HEK293T (cell line): ENCODE measurements around the gene TAAR6.

ENCODE experiments used
- CTCF ChIA-PET: fragments of 350-600 bp; formaldehyde crosslinking; extraction: SDS; loops from one replicate; lab custom pipeline; 2021; ENCODE audit warnings: antibody characterized with exemption, inconsistent platforms; lab: Yijun Ruan, JAX
- POLR2A ChIA-PET: fragments of 350-600 bp; formaldehyde crosslinking; extraction: SDS; loops from one replicate; lab custom pipeline; 2020; ENCODE audit warnings: antibody characterized with exemption, inconsistent platforms; lab: Yijun Ruan, JAX
- DNase-seq: peaks from one replicate; pipeline ENCODE4 v3.0.0; 2012; ENCODE audit warnings: mixed read lengths; ENCODE audit errors: extremely low spot score
- ARNT ChIP-seq: fragments of 450-650 bp; IDR thresholded peaks from 2 replicates; pipeline ENCODE4 v1.6.1; 2017; ENCODE audit warnings: mild to moderate bottlenecking
- BHLHE40 ChIP-seq: fragments of 450-650 bp; IDR thresholded peaks from 2 replicates; pipeline ENCODE4 v1.6.1; 2016; ENCODE audit warnings: mild to moderate bottlenecking, moderate library complexity, borderline replicate concordance
- CTBP1 ChIP-seq: fragments of 450-650 bp; IDR thresholded peaks from 2 replicates; pipeline ENCODE4 v1.6.1; 2016; ENCODE audit warnings: borderline replicate concordance
- ELF4 ChIP-seq: fragments of 450-650 bp; IDR thresholded peaks from 2 replicates; pipeline ENCODE4 v1.6.1; 2017; ENCODE audit warnings: antibody characterized with exemption
- FOXA1 ChIP-seq: fragments of 450-650 bp; IDR thresholded peaks from 2 replicates; pipeline ENCODE4 v1.6.1; 2016; ENCODE audit warnings: mild to moderate bottlenecking
- FOXK2 ChIP-seq: fragments of 450-650 bp; IDR thresholded peaks from 2 replicates; pipeline ENCODE4 v1.6.1; 2016; ENCODE audit warnings: mild to moderate bottlenecking
- FOXM1 ChIP-seq: fragments of 450-650 bp; IDR thresholded peaks from 2 replicates; pipeline ENCODE4 v1.6.1; 2017; ENCODE audit warnings: mild to moderate bottlenecking, borderline replicate concordance
- HDGF ChIP-seq: fragments of 450-650 bp; IDR thresholded peaks from 2 replicates; pipeline ENCODE4 v1.6.1; 2017; ENCODE audit warnings: antibody characterized with exemption, borderline replicate concordance
- L3MBTL2 ChIP-seq: fragments of 450-650 bp; conservative IDR thresholded peaks from 2 replicates; pipeline ENCODE4 v1.6.1; 2016; ENCODE audit warnings: mild to moderate bottlenecking
- LEF1 ChIP-seq: fragments of 450-650 bp; IDR thresholded peaks from 2 replicates; pipeline ENCODE4 v1.6.1; 2017; ENCODE audit warnings: mild to moderate bottlenecking, borderline replicate concordance
- NFRKB ChIP-seq: fragments of 450-650 bp; IDR thresholded peaks from 2 replicates; pipeline ENCODE4 v1.6.1; 2016; ENCODE audit warnings: mild to moderate bottlenecking, moderate library complexity
- PKNOX1 ChIP-seq: fragments of 450-650 bp; IDR thresholded peaks from 2 replicates; pipeline ENCODE4 v1.6.1; 2016
- SP1 ChIP-seq: fragments of 450-650 bp; IDR thresholded peaks from 2 replicates; pipeline ENCODE4 v1.6.1; 2017
- SUZ12 ChIP-seq: fragments of 450-650 bp; IDR thresholded peaks from 2 replicates; pipeline ENCODE4 v1.6.1; 2016; ENCODE audit warnings: mild to moderate bottlenecking
- TARDBP ChIP-seq: fragments of 450-650 bp; IDR thresholded peaks from 2 replicates; pipeline ENCODE4 v1.6.1; 2016
- ZNF384 ChIP-seq: fragments of 450-650 bp; IDR thresholded peaks from 2 replicates; pipeline ENCODE4 v1.6.1; 2016

Gene TAAR6, protein sequence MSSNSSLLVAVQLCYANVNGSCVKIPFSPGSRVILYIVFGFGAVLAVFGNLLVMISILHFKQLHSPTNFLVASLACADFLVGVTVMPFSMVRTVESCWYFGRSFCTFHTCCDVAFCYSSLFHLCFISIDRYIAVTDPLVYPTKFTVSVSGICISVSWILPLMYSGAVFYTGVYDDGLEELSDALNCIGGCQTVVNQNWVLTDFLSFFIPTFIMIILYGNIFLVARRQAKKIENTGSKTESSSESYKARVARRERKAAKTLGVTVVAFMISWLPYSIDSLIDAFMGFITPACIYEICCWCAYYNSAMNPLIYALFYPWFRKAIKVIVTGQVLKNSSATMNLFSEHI

DNA sequence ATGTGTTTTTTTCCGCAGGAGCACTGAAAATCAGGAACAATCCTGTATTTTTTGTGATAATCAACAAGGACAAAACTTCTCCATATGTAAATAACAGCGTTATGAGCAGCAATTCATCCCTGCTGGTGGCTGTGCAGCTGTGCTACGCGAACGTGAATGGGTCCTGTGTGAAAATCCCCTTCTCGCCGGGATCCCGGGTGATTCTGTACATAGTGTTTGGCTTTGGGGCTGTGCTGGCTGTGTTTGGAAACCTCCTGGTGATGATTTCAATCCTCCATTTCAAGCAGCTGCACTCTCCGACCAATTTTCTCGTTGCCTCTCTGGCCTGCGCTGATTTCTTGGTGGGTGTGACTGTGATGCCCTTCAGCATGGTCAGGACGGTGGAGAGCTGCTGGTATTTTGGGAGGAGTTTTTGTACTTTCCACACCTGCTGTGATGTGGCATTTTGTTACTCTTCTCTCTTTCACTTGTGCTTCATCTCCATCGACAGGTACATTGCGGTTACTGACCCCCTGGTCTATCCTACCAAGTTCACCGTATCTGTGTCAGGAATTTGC is at the start of gene TAAR6:
TAAR6 (plus strand) TSS at position 102 of the 557 bp plus-strand sequence; CDS start at position 102, 0 bp downstream.
- TF ChIP-seq PKNOX1: no peak
- TF ChIP-seq ZNF384: no peak
- TF ChIP-seq NFRKB: no peak
- TF ChIP-seq FOXK2: no peak
- TF ChIP-seq TARDBP: no peak
- no peak for TF ChIP-seq HDGF
- no peak for TF ChIP-seq FOXM1
- no peak for TF ChIP-seq BHLHE40
- no peak for TF ChIP-seq ELF4
- TF ChIP-seq L3MBTL2: no peak
- no peak for TF ChIP-seq FOXA1
- TF ChIP-seq CTBP1: no peak
- no peak for TF ChIP-seq SP1
- ChIA-PET POLR2A (no interaction called here), CTCF (no interaction called here)
- no peak for DNase-seq

DNA sequence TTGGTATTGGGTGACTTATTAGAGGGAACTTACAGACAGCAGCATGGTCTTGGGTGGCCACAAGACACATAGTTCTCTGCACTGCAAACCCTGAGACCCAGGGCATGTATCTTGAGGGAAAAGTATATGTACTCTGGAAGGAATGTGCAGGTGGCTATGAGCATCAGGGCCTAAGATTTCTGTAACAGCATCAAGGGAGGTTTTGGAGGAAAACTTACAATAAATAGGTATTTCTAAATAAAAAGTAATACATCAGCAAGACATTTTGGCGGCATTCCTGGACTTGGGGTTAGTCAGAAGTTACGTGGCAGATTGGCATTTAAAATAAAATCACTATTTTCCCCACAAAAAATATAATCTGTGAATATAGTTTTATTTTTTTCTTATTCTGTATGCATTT is 49.2 kb upstream of the TAAR6 start:
- ChIA-PET CTCF (no interaction called here), POLR2A (no interaction called here)
- TF ChIP-seq ARNT: no peak
- TF ChIP-seq ZNF384: no peak
- TF ChIP-seq PKNOX1: no peak
- TF ChIP-seq FOXK2: no peak
- TF ChIP-seq FOXA1: no peak
- TF ChIP-seq NFRKB: no peak
- TF ChIP-seq BHLHE40: no peak
- no peak for TF ChIP-seq SP1
- TF ChIP-seq FOXM1: no peak
- TF ChIP-seq CTBP1: no peak
- TF ChIP-seq LEF1: no peak
- TF ChIP-seq TARDBP: no peak
- TF ChIP-seq HDGF: no peak
- DNase-seq: no peak

GRCh38 chr6:132524646-132525045 is 45.5 kb upstream of the TAAR6 start:
- ChIA-PET CTCF (no interaction called here), POLR2A (interaction anchor here (1.7 kb wide), 1 partner anchor 12 kb away, joined by 11 read pairs; the partner anchor contains the start of gene STX7)
- no peak for DNase-seq
- TF ChIP-seq CTBP1 (no peak), SUZ12 (no peak), NFRKB (no peak), ZNF384 (no peak), TARDBP (no peak), FOXM1 (no peak), FOXA1 (no peak), ELF4 (no peak), FOXK2 (no peak), HDGF (no peak), PKNOX1 (no peak), ARNT (no peak), L3MBTL2 (no peak), BHLHE40 (no peak), LEF1 (no peak), SP1 (no peak)

DNA sequence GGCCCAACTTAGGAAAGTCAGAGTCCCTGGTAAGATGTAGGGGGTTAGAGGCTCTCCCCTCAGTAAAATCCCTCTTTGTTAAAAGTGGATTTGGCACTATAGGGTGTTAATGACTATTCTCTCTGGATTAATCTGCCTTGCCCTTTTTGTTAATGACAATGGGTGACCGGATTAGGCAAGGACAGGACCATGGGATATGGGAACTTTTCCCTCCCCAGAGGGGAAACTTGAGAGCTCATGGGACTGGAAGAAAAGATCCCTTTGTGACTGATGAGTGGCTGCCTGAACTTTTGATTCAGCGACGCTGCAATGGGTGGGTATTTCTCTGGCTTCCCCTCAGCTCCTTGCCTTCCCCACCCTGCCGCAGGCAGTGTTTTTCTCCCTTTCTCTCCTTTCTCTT is 44.3 kb upstream of the TAAR6 start:
- no peak for DNase-seq
- CTCF ChIA-PET: interaction anchor here (1.8 kb wide), 1 partner anchor 242 kb away, joined by 3 read pairs; no protein-coding TSS in a partner anchor
- TF ChIP-seq HDGF (no peak), CTBP1 (no peak), SP1 (no peak), ZNF384 (no peak), FOXM1 (no peak), NFRKB (no peak), FOXK2 (no peak), LEF1 (no peak), SUZ12 (no peak)
- POLR2A ChIA-PET: no interaction called here

GRCh38 chr6:132526461-132526860 is 43.7 kb upstream of the TAAR6 start:
- ChIA-PET POLR2A (interaction anchor here (1.1 to 1.2 kb wide), 2 partner anchors 14 to 289 kb away, joined by 4 to 6 read pairs; partner anchors contain the start of gene STX7), CTCF (interaction anchor here (0.6 to 1.8 kb wide), 2 partner anchors 150 to 241 kb away, joined by 3 read pairs; no protein-coding TSS in a partner anchor)
- TF ChIP-seq ELF4: no peak
- TF ChIP-seq CTBP1: no peak
- no peak for TF ChIP-seq L3MBTL2
- TF ChIP-seq LEF1: no peak
- no peak for TF ChIP-seq SP1
- no peak for TF ChIP-seq BHLHE40
- TF ChIP-seq ARNT: no peak
- no peak for TF ChIP-seq TARDBP
- no peak for TF ChIP-seq FOXM1
- no peak for TF ChIP-seq HDGF
- DNase-seq: no peak
